ENCODE results near the gene MRGPRF.

The MRGPRF gene

GRCh38 chr11:69051381-69052342 lies 38.6 kb upstream of the MRGPRF start:
- DNase-seq, result peak in 3 of 56 donors; percentile 10 to 20 (median 19)

GRCh38 chr11:69050592-69051380 lies 37.7 kb upstream of the MRGPRF start:
- peak in 23 of 56 donors; percentile 9 to 68 (median 31) for DNase-seq

DNA sequence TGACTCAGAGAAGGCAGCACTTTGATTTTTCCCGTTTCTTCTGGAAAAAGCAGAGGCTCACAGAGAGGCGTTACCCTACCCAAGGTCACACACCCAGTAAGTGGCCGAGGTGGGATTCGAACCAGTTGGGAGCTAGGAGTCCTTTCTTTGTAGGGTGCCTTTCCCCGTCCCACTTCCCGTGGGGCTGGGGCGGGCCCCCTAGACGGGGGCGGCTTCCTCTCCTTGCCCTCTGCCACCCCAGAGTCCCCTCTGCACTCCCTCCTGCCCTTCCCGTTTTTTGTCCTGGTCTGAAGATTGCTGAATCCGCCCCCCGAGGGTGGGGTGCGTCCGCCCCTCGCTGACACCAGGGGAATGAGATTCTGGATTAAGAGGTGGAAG lies 36.4 kb upstream of the MRGPRF start:
- DNase-seq, result peak in 1 of 56 donors; percentile 18

- peak; percentile 59 to 96 (median 90) for DNase-seq
Measured at GRCh38 chr11:69048694-69049489, 35.8 kb upstream of the MRGPRF start, which contains the start of gene TPCN2. Gene TPCN2 (plus strand): TSS chr11:69048932. CDS start chr11:69048998, 66 bp downstream.

- no peak for DNase-seq
Measured at GRCh38 chr11:69048031-69048693, 35.1 kb upstream of the MRGPRF start.

GRCh38 chr11:69044111-69045013 lies 31.3 kb upstream of the MRGPRF start:
- peak in 49 of 56 donors; percentile 9 to 82 (median 47) for DNase-seq

DNA sequence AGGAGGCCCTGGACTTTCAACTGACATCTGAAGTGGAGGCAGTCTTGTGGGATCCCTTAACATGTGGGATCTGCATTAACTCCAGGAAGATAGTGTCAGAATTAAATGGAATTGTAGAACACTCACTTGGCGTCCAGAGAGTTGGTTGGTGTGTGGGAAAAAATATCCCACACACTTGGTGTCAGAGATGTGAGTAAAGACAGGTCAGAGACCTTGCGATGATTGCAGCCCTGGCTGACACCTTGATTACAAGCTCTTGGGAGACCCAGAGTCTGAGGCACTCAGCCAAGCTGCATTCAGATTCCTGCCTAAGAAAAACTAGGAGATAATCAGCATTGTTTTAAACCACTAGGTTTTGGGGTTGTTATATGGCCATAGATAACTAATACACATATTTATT lies 28.5 kb upstream of the MRGPRF start:
- DNase-seq, result no peak

GRCh38 chr11:69040581-69041260 lies 27.7 kb upstream of the MRGPRF start:
- DNase-seq, result no peak

GRCh38 chr11:69040051-69040450 lies 27.0 kb upstream of the MRGPRF start:
- DNase-seq, result no peak

GRCh38 chr11:69039501-69039900 lies 26.5 kb upstream of the MRGPRF start:
- DNase-seq, result no peak

DNA sequence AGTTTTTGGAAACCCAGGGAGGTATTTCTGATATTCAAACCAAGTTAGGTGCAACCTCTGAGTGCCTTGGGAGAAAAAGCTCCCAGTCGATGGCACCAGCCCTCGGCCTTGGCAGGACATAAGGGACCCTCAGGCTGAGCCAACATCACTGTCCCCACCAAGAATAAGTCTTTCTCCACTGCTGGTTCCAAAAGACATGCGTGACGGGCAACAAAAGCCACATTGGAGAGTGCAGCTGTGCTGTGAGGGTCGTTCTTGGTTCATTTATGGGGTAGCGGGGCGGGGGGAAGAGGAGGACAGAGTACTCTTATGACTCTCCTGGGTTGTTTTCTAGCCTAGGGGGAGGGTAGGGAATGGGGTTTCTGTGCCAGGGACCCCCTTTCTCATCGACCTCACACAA lies 24.5 kb upstream of the MRGPRF start:
- DNase-seq, result peak in 2 of 56 donors; percentile 28 to 49

- no peak for DNase-seq
Measured at GRCh38 chr11:69037074-69037473, 24.0 kb upstream of the MRGPRF start.

- DNase-seq, result no peak
Measured at GRCh38 chr11:69035946-69036340, 22.9 kb upstream of the MRGPRF start.

DNA sequence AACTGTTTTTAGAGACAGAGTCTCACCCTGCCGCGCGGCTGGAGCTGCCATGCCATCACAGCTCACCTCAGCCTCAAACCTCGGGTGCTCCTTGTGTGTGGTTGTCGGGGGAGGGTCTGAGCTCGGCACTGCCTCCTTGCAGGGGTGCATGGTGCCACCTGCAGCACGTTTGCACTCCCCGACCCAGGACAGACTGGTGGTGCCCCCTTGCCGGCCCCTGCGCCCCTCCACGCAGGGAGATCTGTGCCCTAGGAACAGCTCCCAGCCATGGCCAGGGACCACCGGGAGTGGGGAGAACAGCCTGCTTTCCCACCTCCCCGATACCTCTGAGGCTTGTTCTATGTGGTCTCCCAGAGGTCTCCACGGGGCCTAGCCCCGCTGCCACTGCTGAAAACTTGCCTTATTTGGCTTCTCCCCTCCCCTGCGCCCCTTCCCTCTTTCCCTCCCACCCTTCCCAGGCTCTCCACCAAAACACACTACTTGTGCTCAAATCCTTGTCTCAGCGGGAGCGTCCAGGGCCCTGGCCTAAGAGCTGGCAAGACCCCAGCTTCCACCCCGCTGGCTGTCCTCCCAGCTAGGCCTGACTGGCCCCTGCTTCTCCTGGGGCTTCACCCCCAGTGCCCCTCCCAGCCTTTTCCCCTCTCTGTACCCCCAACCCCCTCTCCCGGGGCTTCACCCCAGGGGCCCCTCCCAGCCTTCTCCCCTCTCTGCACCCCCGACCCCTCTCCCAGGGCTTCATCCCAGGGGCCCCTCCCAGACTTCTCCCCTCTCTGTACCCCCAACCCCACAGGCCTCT lies 22.3 kb upstream of the MRGPRF start:
- peak in 3 of 56 donors; percentile 33 to 38 (median 35) for DNase-seq

GRCh38 chr11:69034123-69034867 lies 21.2 kb upstream of the MRGPRF start:
- DNase-seq, result no peak

GRCh38 chr11:69033431-69033830 lies 20.4 kb upstream of the MRGPRF start:
- no peak for DNase-seq

DNA sequence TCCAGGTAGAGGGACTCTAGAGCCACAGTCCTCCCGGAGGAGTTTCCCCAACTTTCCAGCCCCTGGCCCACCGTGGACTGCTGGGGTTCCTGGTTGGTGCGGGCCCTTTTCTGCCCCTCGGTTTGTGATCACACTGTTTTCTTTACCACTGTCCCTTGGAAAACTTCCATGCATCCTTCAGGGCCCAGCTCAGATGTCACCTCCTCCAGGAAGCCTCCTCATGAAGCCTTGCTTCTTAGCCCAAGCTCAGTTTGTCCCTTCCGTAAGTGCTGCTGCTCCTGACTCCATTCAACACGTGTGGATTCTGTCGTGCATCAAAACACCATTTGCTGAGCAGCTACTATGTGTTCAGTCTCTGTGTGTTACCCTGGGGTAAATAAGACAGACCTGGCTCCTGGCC lies 19.8 kb upstream of the MRGPRF start:
- no peak for DNase-seq

All from nucleus accumbens (tissue), 56 donors.